HG03571 (cell line): ENCODE measurements around the gene LRP10.
A peak's percentile ranks its signal among the peaks of the same experiment; 100 is the strongest.

ENCODE experiments used
- ATAC-seq: cut with Tn5 transposase; IDR thresholded peaks from one replicate; pipeline ENCODE4 v1.9.1; 2021; ENCODE audit not compliant: unreplicated experiment

The LRP10 gene

DNA sequence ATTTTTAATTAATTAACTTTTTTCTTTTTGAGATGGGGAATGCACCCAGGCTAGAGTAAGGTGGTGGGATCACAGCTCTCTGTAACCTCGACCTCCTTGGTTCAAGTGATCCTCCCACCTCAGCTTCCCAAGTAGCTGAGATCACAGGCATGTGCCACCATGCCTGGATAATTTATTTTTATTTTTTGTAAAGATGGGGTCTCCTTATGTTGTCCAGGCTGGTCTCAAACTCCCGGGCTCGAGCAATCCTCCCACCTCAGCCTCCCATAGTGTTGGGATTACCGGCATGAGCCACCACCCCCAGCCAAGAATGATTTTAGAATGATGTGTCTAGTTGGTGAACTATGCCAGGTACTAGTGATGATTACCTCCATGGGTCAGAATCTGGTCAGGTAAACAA lies 6.6 kb upstream of the LRP10 start:
- no peak for ATAC-seq

GRCh38 chr14:22865424-22866405 lies 5.8 kb upstream of the LRP10 start:
- ATAC-seq: no peak

DNA sequence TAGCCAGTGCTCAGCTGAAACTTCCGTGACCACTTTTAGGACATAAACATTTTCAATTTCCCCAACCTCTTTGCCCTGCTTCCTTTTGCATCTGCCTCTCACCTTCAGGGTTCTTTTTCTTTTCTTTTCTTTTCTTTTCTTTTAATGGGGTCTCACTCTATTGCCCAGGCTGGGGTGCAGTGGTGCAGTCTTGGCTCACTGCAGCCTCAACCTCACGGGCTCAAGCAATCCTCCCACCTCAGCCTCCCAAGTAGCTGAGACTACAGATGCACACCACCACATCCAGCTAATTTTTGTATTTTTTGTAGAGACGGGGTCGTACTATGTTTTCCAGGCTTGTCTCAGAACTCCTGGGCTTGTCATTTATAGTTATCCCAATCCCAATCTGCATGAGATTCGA lies 4.7 kb upstream of the LRP10 start:
- no peak for ATAC-seq

GRCh38 chr14:22870811-22871223 lies 723 bp upstream of the LRP10 start:
- peak; percentile 27 for ATAC-seq

DNA sequence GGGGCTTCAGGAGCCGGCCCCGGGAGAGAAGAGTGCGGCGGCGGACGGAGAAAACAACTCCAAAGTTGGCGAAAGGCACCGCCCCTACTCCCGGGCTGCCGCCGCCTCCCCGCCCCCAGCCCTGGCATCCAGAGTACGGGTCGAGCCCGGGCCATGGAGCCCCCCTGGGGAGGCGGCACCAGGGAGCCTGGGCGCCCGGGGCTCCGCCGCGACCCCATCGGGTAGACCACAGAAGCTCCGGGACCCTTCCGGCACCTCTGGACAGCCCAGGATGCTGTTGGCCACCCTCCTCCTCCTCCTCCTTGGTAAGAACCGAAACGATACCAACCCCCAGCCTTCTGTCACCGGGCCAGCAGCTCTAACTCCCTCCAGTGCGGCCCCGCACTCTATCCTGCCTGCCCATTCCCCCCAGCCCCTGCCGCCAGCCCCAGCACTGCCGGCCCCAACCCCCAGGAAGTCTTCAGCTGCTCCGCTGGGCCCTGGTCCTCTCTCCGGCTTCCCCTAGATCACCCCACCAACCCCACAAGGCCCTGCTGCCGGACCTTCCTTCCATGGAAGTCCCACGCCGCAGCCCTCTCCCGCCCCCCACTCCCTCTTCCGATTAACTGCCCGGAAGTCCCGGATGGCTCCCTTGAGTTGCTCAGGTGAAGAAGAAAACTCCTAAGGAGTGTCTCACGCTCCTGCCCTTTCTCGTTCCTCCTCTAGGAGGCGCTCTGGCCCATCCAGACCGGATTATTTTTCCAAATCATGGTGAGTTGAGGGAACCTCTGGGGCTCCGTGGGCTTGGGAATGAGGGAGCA lies 693 bp downstream of the LRP10 start:
- peak; percentile 22 for ATAC-seq

DNA sequence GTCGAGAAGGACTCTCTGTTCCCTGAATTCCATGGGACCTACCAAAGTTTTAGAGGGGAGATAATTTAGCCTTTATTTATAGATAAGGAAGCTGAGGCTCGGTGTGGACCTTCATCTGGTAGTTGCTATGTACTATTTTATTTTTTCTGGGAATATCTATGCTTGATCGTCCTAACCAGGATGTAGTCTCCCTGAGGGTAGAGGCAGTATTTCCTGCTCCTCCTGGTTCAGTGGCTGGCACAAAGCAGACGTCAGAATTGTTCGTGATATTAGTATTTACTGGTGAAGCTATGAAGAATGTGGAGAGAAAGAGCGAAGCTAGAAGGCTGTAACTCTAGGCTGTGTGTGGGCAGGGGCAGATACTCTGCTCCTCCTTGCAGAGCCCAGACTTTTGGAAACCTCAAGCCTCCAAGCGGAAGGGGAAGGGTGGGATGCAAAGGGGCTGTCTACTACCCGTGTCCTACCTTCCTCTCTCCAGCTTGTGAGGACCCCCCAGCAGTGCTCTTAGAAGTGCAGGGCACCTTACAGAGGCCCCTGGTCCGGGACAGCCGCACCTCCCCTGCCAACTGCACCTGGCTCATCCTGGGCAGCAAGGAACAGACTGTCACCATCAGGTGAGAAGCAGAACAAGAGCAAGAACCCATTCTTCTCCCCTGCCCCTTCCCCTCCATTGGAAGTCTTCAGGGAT lies 1.4 kb downstream of the LRP10 start:
- no peak for ATAC-seq

GRCh38 chr14:22875003-22875747 lies 3.6 kb downstream of the LRP10 start:
- ATAC-seq: no peak

DNA sequence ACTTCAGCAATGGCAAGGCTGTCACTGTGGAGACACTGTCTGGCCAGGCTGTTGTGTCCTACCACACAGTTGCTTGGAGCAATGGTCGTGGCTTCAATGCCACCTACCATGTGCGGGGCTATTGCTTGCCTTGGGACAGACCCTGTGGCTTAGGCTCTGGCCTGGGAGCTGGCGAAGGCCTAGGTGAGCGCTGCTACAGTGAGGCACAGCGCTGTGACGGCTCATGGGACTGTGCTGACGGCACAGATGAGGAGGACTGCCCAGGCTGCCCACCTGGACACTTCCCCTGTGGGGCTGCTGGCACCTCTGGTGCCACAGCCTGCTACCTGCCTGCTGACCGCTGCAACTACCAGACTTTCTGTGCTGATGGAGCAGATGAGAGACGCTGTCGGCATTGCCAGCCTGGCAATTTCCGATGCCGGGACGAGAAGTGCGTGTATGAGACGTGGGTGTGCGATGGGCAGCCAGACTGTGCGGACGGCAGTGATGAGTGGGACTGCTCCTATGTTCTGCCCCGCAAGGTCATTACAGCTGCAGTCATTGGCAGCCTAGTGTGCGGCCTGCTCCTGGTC lies 4.3 kb downstream of the LRP10 start:
- ATAC-seq: no peak

- no peak for ATAC-seq
Observed at GRCh38 chr14:22877000-22877501, 5.5 kb downstream of the LRP10 start.

GRCh38 chr14:22878271-22879246 lies 7.0 kb downstream of the LRP10 start:
- ATAC-seq: no peak

DNA sequence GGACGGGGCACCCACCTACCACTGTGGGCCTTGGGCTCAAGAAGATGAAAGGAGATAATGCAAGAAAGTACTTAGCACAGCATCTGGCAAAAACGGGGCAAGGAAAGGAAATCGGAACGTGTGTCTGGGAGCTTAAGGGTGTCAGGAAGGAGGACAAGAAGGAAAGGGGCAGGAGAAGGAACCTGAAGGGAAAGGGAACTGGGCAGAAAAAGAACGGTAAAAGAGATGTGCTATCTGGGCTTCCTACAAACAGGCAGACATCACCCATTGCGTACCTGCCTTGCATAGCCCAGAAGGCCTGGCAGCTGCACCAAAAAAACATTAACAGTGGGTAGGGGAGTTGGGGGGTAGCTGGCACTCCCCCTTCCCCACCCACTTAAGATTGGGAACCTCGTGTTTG lies 10.5 kb downstream of the LRP10 start:
- ATAC-seq: no peak

DNA sequence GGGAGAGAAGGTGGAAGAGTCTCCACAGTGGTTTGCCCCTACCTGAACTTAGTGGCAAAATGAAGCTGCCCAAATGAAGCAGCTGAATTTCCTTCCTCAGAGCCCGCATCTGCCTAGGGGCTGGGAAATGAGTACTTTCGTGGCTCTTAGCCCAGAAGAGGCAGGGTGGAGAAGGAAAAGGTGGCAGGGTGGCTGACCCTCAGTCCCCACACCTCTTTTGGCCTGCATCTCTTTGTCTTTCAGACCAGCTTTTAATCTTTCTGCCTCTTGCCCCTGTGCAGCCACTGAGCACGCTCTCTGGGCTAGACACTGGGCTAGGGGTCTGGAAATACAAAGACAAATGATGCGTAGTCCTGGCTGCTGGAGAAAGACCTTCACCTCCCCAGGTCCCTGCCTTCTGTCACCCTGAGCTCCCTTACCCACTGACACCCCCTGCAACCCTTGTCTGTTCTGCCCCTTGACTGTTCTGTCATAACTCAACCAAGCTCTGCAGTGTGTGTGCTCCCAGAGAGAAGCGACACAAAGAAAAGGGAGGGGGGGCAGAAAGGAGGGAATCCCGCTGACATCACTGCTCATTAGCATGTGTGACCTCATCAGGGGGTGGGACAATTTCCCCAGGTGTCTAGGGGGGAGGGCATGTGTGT lies 11.1 kb downstream of the LRP10 start:
- no peak for ATAC-seq

DNA sequence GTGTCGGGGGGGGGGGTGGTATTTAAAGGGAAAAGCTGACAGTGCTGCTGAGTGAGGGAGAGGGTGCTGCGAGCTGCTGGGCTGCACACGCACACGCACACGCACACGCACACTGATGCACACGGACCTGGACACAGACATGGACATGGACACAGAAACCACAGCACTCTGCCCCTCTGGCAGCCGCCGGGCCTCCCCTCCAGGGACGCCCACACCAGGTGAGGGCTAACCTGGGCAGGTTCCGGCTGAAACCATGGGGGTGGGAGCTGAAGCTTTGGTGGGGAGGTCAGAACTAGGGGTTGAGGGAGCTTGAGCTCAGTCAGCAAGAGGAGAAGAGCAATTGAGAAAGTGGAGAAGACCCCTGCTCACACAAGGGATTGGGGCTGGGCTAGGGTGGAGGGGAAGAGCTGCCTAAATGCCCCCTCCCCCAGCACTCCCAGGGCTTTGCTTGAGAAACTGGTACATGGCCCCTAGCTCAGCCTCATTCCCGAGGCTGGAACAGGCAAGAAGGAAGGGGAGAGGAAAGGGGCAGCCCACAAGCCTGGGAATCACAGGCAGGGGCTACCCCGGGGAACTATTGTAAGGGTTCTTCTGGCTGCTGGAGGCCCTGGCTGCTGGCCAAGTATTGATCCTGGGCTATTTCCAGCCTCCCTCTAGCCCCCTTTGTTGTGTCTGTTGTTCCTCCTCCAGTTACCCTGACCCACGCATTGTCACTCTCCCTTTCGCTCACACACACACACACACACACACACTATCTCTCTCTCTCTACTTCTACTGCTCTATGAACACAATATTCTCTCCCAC lies 11.8 kb downstream of the LRP10 start, which contains the start of gene REM2:
REM2 (plus strand) TSS at position 50 of the 804 bp plus-strand sequence; CDS start at position 116, 66 bp downstream.
- no peak for ATAC-seq

DNA sequence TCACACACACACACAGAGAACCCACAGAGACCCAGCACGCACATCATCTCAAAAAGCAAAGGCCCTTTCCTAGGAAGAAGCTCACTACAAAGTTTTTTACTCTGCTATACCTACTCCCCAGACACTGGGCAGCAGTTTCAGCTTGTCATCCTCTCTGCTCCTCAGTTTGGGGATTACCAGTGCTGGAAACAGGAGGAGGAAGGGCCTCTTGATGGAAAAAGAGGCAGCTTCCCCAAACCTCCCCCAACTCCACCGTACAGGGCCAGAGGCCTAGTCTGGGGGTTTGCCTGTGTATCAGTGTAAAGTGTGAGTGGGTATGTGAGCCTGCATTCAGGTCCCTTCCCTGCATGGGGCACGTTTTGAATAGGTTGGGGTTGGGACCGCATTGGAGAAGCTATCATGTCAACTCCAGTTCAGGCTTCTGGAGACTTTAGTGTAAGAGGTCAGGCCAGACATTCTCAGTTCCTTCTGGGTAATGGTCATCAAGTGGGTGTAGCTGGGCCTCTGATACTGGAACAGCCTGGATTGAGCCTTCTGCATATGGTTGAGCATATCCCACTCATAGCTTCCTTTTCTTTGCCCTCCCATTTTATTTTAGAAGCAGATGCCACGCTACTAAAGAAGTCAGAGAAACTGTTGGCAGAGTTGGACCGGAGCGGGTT lies 12.7 kb downstream of the LRP10 start:
- no peak for ATAC-seq

DNA sequence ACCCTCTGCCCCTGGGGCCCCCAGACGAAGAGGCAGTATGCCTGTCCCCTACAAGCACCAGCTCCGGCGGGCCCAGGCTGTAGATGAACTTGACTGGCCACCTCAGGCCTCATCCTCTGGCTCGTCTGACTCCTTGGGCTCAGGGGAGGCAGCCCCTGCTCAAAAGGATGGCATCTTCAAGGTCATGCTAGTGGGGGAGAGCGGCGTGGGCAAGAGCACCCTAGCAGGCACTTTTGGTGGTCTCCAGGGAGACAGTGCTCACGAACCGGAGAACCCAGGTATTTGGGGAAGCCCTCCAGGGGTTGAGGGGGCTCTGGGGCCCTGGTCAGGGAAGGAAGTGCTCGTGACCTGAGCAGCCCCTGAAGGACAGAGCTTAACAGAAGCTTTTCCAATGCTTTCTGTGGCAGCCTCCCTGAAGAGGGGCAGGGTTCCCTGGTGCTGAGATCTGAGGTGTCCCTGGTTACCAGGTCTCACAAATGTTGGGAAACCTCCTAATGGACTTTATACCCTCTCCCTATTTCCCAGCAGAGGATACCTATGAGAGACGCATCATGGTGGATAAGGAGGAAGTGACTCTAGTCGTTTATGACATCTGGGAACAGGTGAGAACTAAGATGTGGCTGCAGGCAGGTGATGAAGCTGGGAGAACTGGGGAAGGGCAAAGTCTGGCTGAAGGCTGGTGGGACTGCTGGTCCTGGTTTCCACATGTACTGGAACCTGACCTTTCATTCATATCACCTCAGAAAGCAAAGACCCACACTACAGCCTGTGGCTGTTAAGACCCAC lies 13.4 kb downstream of the LRP10 start:
- no peak for ATAC-seq

DNA sequence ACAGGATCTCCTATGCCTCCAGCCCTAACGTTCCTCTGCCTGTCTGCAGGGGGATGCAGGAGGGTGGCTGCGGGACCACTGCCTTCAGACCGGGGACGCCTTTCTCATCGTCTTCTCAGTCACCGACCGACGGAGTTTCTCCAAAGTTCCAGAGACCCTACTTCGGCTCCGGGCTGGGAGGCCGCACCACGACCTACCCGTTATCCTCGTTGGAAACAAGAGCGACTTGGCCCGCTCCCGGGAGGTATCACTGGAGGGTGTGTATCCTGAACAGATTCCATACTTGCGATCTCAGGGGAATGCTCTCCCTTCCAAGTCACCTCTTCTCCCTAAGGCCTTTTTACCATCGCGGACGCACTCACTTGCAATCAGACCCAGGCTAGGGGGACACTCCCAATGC lies 14.4 kb downstream of the LRP10 start:
- ATAC-seq: no peak
